GM19351 (cell line): ENCODE data around the gene RNF166.

Source experiments
- ATAC-seq: cut with Tn5 transposase; IDR thresholded peaks from one replicate; pipeline ENCODE4 v1.9.1; 2021; ENCODE audit warnings: mild to moderate bottlenecking, moderate library complexity; ENCODE audit not compliant: unreplicated experiment

Gene RNF166

DNA sequence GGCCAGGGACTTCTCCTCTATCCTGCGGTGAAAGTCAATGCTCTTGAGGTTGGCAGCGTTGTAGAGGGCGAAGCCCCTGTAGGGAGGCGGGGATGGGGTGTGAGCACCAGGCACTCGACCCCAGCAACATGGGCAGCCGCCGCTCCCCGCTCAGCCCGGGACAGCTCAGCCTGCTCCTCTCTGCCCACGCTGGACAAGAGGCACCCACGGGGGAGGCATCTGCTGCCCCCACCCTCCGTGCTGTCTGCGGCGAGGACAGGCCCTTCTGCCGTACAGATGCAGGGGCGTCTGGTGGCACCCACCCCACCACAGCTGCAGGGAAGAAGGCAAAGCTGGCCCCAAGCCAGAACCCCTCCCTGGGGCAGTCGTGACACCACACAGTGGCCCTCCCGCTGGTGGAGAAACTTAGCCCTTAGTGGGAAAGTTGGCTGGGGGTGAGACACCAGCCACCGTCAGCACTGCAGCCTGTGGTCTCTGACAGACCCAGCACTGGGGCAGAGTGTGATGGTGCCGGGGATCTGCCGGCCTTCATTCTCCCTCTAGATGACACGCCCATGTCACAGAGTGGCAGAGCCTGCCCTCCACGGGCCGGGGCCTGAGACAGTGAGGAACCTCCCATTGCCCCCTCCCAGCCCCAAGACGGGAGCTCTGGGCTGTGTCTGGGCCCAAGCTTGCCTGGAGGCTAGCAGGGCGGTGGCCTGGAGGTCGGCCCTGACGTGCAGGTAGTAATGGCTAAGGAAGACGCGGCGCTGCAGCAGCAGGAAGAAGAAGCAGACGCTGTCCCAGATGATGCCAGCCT is 19.6 kb upstream of the RNF166 start:
- ATAC-seq: no peak

- no peak for ATAC-seq
These were observed 18.8 kb upstream of the RNF166 start for GRCh38 chr16:88724855-88725555.

- ATAC-seq: no peak
These were observed 17.7 kb upstream of the RNF166 start for GRCh38 chr16:88723911-88724310.

GRCh38 chr16:88723507-88723887 is 17.3 kb upstream of the RNF166 start:
- no peak for ATAC-seq

GRCh38 chr16:88722784-88723506 is 16.7 kb upstream of the RNF166 start:
- ATAC-seq: no peak

DNA sequence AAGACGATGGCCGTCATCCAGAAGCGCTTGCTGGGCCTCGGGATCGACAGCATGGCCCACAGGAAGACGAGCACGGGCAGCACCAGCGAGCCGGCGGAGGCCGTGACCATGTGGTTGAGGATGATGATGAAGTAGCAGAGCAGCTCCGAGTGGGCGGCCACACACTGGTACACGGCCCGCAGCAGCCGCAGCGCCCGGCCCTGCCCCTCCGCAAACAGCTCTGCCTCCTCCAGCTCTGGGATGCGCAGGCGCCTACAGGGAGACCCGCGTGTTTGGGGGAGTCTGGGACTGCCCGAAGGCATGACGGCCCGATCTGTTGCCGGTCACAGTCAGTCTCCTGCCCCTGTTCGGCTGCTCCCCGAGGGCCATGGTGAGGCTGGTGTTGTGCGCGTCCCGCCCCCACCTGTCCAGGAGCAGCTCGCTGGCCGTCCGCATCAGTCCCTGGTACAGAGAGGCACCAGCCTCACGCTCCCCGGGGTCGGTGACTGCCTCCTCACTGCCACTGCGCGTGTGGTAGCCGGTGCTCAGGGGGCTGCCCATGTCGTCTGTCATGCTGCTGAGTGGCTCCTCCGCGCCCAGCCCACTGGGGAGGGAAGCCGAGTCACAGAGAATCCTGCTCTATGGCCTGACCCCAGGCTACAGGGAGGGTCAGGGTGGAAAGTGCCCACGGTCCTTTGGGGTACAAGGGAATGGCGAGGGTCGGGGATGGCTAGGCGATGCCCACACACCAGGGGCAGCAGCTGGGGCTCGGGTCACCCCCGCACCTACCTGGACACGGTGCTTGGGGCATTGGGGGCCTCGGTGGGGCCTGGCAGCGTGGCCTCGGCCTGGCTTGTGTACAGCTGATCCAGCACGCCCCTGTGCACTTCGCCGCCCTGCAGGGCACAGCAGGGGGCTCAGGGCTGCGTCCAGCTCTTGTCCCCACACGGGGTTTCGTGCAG is 15.9 kb upstream of the RNF166 start:
- no peak for ATAC-seq

DNA sequence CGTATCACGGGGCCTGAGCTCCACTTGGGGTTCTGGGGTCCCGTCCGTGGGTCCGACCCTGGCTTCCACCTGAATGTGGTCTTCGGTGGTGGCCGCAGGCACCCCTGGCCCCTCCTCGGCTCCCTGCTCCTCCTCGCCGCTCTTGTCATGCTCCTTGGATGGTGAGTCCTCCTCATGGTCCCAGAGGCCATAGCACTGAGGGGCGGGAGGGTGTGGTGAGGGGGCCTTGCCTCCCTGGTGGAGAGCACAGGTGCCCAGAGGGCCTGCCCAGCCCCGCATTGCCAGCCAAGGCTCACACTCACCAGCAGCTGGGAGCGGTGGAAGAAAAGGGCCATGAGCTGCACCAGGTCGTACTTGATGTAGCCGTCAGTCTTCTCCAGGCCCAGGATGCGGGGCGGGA is 15.0 kb upstream of the RNF166 start:
- no peak for ATAC-seq

GRCh38 chr16:88720396-88720970 is 14.3 kb upstream of the RNF166 start:
- no peak for ATAC-seq

- no peak for ATAC-seq
These were observed 13.7 kb upstream of the RNF166 start for GRCh38 chr16:88719933-88720296.

DNA sequence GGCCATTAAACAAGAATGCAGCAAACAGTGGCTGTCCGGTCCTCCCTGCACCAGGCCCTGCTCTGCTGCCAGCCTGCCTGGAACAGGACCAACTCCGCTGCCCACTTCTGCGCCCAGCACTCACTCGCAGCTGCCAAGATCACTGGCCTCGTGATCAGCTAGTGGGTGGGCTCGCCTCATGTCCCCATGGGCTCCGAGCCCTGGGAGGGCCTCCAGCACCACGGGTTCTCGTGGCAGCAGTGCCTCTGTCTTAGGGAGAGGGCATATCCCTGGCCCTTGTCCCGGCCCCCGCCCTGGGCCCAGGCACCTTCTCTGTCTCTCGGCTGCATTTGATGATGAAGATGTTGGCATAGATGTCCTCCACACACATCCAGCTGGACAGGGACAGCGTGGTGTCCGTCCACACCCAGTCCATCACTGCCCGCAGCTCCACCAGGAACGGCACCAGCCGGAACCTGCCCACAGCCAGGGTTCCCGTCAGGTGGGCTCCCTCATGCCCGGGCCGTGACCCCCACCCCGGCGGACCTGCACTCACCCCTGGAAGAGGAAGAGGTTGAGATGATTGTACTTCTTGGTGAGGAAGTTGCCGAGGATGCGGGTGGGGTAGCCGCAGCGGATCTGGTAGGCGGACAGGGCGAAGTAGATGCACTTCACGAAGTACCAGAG is 13.2 kb upstream of the RNF166 start:
- ATAC-seq: no peak

DNA sequence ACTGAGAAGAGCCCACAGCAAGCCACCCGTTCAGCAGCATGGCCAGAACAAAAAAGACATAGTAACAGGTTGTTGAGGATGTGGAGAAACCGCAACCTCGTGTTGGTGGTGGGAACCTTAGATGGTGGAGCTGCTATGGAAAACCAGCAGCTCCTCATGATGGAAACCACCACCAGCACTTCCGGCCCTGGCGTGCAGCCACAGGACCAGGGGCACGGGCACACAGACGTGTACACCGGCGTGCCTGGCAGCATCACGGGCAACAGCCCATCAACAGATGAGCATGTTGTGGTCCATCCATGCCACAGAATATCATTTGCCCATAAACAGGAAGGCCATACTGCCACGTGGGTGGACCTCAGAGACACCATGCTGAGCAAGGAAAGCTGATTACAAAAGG is 12.0 kb upstream of the RNF166 start:
- ATAC-seq: no peak

GRCh38 chr16:88716601-88717001 is 10.4 kb upstream of the RNF166 start:
- ATAC-seq: no peak

DNA sequence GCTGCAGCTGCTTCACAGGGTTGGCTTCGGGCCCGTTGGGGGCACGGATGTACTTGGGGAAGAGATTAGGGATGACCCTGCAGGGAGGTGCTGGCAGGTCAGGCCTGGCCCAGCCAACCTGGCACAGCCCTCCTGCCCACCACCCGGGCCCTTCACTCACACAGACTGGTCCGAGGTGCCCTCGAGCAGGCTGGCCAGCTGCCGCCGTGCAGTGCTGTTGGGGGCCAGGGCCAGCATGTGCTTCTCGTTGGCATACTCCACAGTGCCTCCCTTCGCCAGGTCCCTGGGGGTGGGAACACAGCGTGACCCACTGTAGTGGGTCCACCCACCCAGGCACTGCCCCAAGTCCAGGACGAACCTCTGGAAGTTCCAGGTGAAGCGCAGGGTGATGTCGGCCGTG is 10.0 kb upstream of the RNF166 start:
- no peak for ATAC-seq

DNA sequence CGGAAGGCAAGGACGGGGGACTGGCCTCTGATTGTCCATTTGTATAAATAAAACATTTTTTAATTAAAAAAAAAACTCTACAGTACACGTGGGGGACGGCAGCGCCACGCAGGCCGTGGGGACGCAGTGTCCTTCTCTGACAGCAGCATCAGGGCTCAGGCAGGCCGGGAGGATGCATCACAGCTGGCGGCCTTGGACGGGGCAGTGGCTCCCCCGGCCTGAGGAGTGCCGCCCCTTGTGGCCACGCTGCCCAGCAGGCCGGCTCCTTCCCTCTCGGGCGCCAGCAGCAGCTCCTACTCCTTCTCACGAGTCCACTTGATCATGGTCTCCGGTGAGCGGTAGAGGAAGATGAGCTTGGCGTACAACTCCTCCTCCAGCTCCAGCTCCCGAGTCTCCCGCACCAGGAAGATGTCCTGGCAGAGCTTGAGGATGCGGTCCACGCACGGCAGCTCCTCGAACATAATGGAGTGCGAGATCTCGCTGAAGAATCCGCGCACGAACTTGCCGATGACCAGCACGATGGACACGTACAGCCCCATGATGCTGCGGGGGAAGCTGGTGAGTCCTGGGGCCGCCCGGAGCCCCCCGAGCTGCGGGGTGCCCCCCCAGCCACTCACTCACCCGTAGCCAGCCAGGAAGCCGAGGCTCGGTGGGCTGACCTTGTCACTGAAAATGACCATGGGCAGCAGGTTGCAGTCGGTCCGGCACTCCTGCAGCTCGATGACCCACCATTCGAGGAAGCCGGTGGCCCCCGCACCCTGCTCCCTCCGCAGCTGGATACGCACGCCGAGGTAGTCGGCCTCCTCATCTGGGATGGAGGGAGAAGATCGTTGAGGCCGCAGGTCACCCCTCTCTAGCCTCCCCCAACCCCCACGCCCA is 9.3 kb upstream of the RNF166 start:
- no peak for ATAC-seq

GRCh38 chr16:88714420-88715302 is 8.5 kb upstream of the RNF166 start:
- no peak for ATAC-seq

GRCh38 chr16:88713568-88714419 is 7.6 kb upstream of the RNF166 start:
- ATAC-seq: no peak

DNA sequence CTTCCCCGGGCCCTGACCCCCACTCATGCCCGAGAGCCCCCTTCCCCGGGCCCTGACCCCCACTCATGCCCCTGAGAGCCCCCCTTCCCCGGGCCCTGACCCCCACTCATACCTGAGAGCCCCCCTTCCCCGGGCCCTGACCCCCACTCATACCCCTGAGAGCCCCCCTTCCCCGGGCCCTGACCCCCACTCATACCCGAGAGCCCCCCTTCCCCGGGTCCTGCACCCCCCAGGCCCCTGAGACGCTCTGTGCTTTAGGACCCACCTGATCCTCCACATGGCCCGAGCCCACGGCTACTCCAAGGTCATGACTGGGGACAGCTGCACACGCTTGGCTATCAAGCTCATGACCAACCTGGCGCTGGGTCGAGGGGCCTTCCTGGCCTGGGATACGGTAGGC is 6.8 kb upstream of the RNF166 start:
- ATAC-seq: no peak
